Measurements from ENCODE around the gene CDH12.

DNA sequence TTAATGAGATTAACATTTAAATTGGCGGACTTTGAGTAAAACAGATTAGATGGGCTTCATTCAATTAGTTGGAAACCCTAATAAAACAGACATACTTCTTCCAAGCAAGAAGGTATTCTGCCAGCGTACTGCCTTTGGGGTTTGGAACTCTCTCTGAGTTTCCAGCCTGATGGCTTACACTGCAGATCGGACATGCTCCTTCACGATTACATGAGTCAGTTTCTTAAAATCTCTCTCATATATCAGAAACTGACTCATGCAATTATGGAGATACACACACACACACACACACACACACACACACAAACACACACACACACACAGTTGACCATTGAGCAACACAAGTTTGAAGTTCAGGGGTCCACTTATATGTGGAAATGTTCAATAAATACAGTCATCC, 789.4 kb downstream of the CDH12 start:
- TF ChIP-seq POLR2A (IDR thresholded peaks at IDR 0.05; ENCODE audit: low read depth, low read length) = no peak
- TF ChIP-seq TAF1 (IDR thresholded peaks at IDR 0.05; ENCODE audit: borderline replicate concordance, low read depth, low read length) = no peak
- no peak for TF ChIP-seq POLR2AphosphoS5 (IDR thresholded peaks at IDR 0.05; ENCODE audit: low read depth, low read length)

Data from GM12892 (cell line).